ENCODE results near the gene PDE11A. TPM values are rescaled to one million over a fixed set of nuclear protein-coding genes. Genes with fewer than 3 reads are reported as not detected.

Gene PDE11A
- total RNA-seq, 2 experiments from 2014 or later = not detected

GRCh38 chr2:177929662-177930522, 142.7 kb downstream of the PDE11A start:
- ChIA-PET CTCF (no interaction called here), POLR2A (no interaction called here)
- H3K27me3 ChIP-seq (ENCODE audit: control insufficient read depth in 1 of 2, insufficient read depth in 2 of 2, low read length in 2 of 2) = peaks cover 4% of the 10 kb centered on the region in 2 experiments
- Mint-ChIP-seq H3K27me3 (peaks cover 17% of the 10 kb centered on the region), H3K4me1 (ENCODE audit: low read depth) (no peaks in the 10 kb centered on the region), H3K36me3 (ENCODE audit: low read depth) (no peaks in the 10 kb centered on the region), H3K4me3 (no peak overlapping the region), H3K27ac (no peak overlapping the region), H3K9me3 (no peaks in the 10 kb centered on the region)
- no peak overlapping the region for H3K27ac ChIP-seq (ENCODE audit: low read depth in 1 of 2, low read length in 2 of 2)
- ATAC-seq (ENCODE audit: poor library complexity) (no peak), DNase-seq (no peak)
- no peak overlapping the region for H3K4me3 ChIP-seq (ENCODE audit: low read length)
- H3K9me3 ChIP-seq (ENCODE audit: control insufficient read depth in 1 of 2, insufficient read depth in 1 of 2, low read length in 2 of 2) = no peaks in the 10 kb centered on the region
- no peaks in the 10 kb centered on the region for H3K36me3 ChIP-seq (ENCODE audit: insufficient read depth, low read length)
- no peak for TF ChIP-seq CTCF (IDR thresholded peaks at IDR 0.05)
- intact Hi-C loops (cut with DNase I, micrococcal nuclease) = no loop called here
- H3K4me1 ChIP-seq (ENCODE audit: insufficient read depth, low read length) = no peaks in the 10 kb centered on the region

GRCh38 chr2:177923323-177923722, 149.3 kb downstream of the PDE11A start:
- POLR2A ChIA-PET = no interaction called here
- no peaks in the 10 kb centered on the region for H3K9me3 Mint-ChIP-seq
- intact Hi-C loops (cut with DNase I, micrococcal nuclease) = no loop called here

GRCh38 chr2:177921726-177922125, 150.9 kb downstream of the PDE11A start:
- no peaks in the 10 kb centered on the region for H3K9me3 Mint-ChIP-seq
- no peaks in the 10 kb centered on the region for H3K36me3 Mint-ChIP-seq (ENCODE audit: low read depth)
- Histone ChIP-seq H3K4me1 (ENCODE audit: insufficient read depth, low read length) (no peaks in the 10 kb centered on the region), H3K27ac (ENCODE audit: low read depth in 1 of 2, low read length in 2 of 2) (no peak overlapping the region), H3K36me3 (ENCODE audit: insufficient read depth, low read length) (no peaks in the 10 kb centered on the region), H3K9me3 (ENCODE audit: control insufficient read depth in 1 of 2, insufficient read depth in 1 of 2, low read length in 2 of 2) (no peaks in the 10 kb centered on the region), H3K27me3 (ENCODE audit: control insufficient read depth in 1 of 2, insufficient read depth in 2 of 2, low read length in 2 of 2) (peaks cover 0 to 4% of the 10 kb centered on the region in 2 experiments), H3K4me3 (ENCODE audit: low read length) (no peak overlapping the region)
- ChIA-PET CTCF (no interaction called here), POLR2A (no interaction called here)
- no peak overlapping the region for H3K27ac Mint-ChIP-seq
- ATAC-seq (ENCODE audit: poor library complexity) (no peak), DNase-seq (no peak)
- H3K27me3 Mint-ChIP-seq = peaks cover 10% of the 10 kb centered on the region
- intact Hi-C loops (cut with DNase I, micrococcal nuclease) = no loop called here
- TF ChIP-seq CTCF (IDR thresholded peaks at IDR 0.05) = no peak
- no peak overlapping the region for H3K4me3 Mint-ChIP-seq
- no peaks in the 10 kb centered on the region for H3K4me1 Mint-ChIP-seq (ENCODE audit: low read depth)

More at GRCh38 chr2:177923323-177923722, 149.3 kb downstream of the PDE11A start:
- H3K4me1 Mint-ChIP-seq (ENCODE audit: low read depth) = no peaks in the 10 kb centered on the region
- H3K27me3 Mint-ChIP-seq = peaks cover 17% of the 10 kb centered on the region
- ATAC-seq (ENCODE audit: poor library complexity) = no peak
- Histone ChIP-seq H3K27me3 (ENCODE audit: control insufficient read depth in 1 of 2, insufficient read depth in 2 of 2, low read length in 2 of 2) (peaks cover 0 to 4% of the 10 kb centered on the region in 2 experiments), H3K4me3 (ENCODE audit: low read length) (no peak overlapping the region), H3K4me1 (ENCODE audit: insufficient read depth, low read length) (no peaks in the 10 kb centered on the region), H3K36me3 (ENCODE audit: insufficient read depth, low read length) (no peaks in the 10 kb centered on the region), H3K27ac (ENCODE audit: low read depth in 1 of 2, low read length in 2 of 2) (no peak overlapping the region), H3K9me3 (ENCODE audit: control insufficient read depth in 1 of 2, insufficient read depth in 1 of 2, low read length in 2 of 2) (no peaks in the 10 kb centered on the region)
- no peaks in the 10 kb centered on the region for H3K36me3 Mint-ChIP-seq (ENCODE audit: low read depth)
- no peak for TF ChIP-seq CTCF (IDR thresholded peaks at IDR 0.05)
- H3K27ac Mint-ChIP-seq = no peak overlapping the region
- DNase-seq = no peak
- no peak overlapping the region for H3K4me3 Mint-ChIP-seq
- CTCF ChIA-PET = interaction anchor here (1.0 kb wide), 1 partner anchor 9 kb away, joined by 3 read pairs; no protein-coding TSS in a partner anchor
